Activated B cell treated with CpG ODN at 0.5 μM for 24 hours (primary cell): ENCODE results near the gene IL1R2. TPM values are rescaled to one million over a fixed set of nuclear protein-coding genes. Genes with fewer than 3 reads are reported as not detected.

ENCODE experiments used
- ATAC-seq: fragments of 200-7000 bp; cut with Tn5 transposase; one replicate; pipeline ENCODE4 v1.10.0; 2021; ENCODE audit warnings: low read depth, mild to moderate bottlenecking, moderate library complexity
- CTCF ChIA-PET: fragments of 350-600 bp; sonication (Branson Sonifier 250); formaldehyde crosslinking; loops from one replicate; lab custom pipeline; 2021; ENCODE audit warnings: antibody characterized with exemption; lab: Charles Lee
- POLR2A ChIA-PET: fragments of 350-600 bp; sonication (Branson Sonifier 250); formaldehyde crosslinking; loops from one replicate; lab custom pipeline; 2021; ENCODE audit warnings: antibody characterized with exemption; lab: Charles Lee
- DNase-seq: peaks from one replicate; pipeline ENCODE4 v3.0.0; 2022
- H3K27ac Mint-ChIP-seq: one replicate; pipeline ENCODE4 v1.8.0; 2020; ENCODE audit warnings: mixed read lengths
- H3K27me3 Mint-ChIP-seq: one replicate; pipeline ENCODE4 v1.8.0; 2021; ENCODE audit warnings: mixed read lengths
- H3K36me3 Mint-ChIP-seq: one replicate; pipeline ENCODE4 v1.8.0; 2021; ENCODE audit warnings: low read depth, mixed read lengths
- H3K4me1 Mint-ChIP-seq: one replicate; pipeline ENCODE4 v1.8.0; 2021; ENCODE audit warnings: mixed read lengths
- H3K4me3 Mint-ChIP-seq: one replicate; pipeline ENCODE4 v1.8.0; 2020; ENCODE audit warnings: mild to moderate bottlenecking, mixed read lengths
- H3K9me3 Mint-ChIP-seq: one replicate; pipeline ENCODE4 v1.8.0; 2020; ENCODE audit warnings: mixed read lengths
- CTCF ChIP-seq: fragments of 200-600 bp; IDR thresholded peaks from one replicate; pipeline ENCODE4 v1.8.0; 2022; ENCODE audit warnings: antibody characterized with exemption, mild to moderate bottlenecking
- intact Hi-C: fragments of 100-400 bp; cut with micrococcal nuclease; formaldehyde crosslinking; loops from one replicate; pipeline ENCODE4 v1.15.1; 2024
- total RNA-seq: library from RNA; stranded (reverse); gene quantifications from 2 replicates; pipeline ENCODE4 v1.2.3, GENCODE V29; 2022

Gene IL1R2
- total RNA-seq, 1 donor from 2014 or later = not detected

DNA sequence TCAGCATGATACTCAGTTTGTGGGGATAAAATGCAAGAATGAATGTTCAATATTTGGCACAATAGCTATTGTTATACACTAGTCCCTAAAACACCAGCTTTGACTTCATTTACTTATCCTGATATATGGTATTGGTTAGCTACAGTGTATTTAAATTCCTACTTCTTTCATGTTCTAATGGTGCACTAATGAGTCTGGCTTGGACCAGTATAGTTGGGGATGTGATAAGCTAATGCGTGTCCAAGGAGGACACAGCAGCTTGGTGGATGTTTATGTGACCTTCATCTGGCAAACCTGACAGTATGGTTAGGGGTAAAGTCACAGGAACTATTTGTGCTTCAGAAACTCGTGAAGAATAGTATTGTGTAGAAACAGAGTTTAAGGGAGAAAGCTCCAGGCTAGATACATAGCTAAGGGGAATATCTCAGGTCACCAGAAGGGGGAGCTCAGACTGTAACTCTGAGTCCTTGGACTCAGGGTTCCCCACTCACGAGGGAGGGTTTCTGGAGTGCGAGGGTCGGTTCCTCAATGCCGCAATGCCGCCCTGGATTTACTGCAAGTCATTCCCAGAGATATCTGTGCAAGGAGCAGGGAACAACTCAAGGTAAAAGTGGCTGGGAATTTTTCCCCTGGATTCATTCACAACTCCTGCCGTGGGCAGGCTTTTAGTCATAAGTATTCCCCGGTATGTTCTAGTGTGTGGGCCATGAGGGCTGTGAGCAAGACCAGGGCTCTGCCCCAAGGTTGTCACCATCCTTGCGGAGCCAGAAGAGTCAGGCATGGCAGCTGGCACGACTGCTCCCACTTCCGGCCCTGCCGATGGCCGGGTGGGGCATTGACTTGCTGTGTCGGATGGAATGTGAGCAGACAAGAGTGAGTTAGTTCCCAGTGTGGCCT is 14.5 kb downstream of the IL1R2 start:
- Mint-ChIP-seq H3K36me3 (no peaks in the 10 kb centered on the region), H3K4me1 (peaks cover 7% of the 10 kb centered on the region), H3K27ac (no peak overlapping the region), H3K9me3 (no peaks in the 10 kb centered on the region), H3K4me3 (no peak overlapping the region), H3K27me3 (peaks cover 3% of the 10 kb centered on the region)
- intact Hi-C loops = no loop called here
- TF ChIP-seq CTCF = no peak
- ChIA-PET POLR2A (no interaction called here), CTCF (interaction anchor here (0.7 to 3.2 kb wide), 12 partner anchors 9 to 664 kb away, joined by 3 to 35 read pairs (median 3); no protein-coding TSS in a partner anchor)
- DNase-seq = no peak
- no peak for ATAC-seq

DNA sequence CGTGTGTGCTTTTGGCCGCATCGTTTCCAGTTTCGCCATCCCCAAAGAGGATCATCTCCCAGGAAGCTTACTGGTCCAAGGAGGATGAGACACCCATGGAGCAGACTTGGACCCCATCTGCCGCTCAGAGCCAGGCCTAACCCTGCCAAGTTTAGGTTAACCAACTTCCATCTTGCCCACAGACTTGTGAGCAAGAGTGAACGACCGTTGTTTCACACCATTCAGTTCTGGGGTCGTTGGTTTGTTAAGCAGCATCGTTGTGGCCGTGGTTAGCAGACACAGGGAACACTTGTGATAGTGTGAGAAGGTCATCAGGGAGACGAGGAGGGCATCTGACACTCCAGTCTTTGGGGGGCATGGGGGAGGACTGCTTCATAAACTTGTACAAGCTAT is 15.1 kb downstream of the IL1R2 start:
- peaks cover 3% of the 10 kb centered on the region for H3K27me3 Mint-ChIP-seq
- POLR2A ChIA-PET = no interaction called here
- ATAC-seq = no peak

GRCh38 chr2:102008490-102008889 is 16.7 kb downstream of the IL1R2 start:
- intact Hi-C loops = no loop called here

More for the DNA sequence above, 15.1 kb downstream of the IL1R2 start:
- Mint-ChIP-seq H3K4me3 (no peak overlapping the region), H3K4me1 (peaks cover 7% of the 10 kb centered on the region), H3K36me3 (no peaks in the 10 kb centered on the region), H3K9me3 (no peaks in the 10 kb centered on the region), H3K27ac (no peak overlapping the region)
- DNase-seq = no peak
- intact Hi-C loops = no loop called here
- no peak for TF ChIP-seq CTCF
- CTCF ChIA-PET = interaction anchor here (1.3 to 3.2 kb wide), 2 partner anchors 233 to 436 kb away, joined by 3 to 35 read pairs; no protein-coding TSS in a partner anchor

GRCh38 chr2:102009557-102009956 is 17.8 kb downstream of the IL1R2 start:
- H3K9me3 Mint-ChIP-seq = peaks cover 3% of the 10 kb centered on the region
- H3K36me3 Mint-ChIP-seq = no peaks in the 10 kb centered on the region
- H3K4me3 Mint-ChIP-seq = no peak overlapping the region
- peaks cover 3% of the 10 kb centered on the region for H3K27me3 Mint-ChIP-seq
- CTCF ChIA-PET = interaction anchor here (3.1 kb wide), 1 partner anchor 231 kb away, joined by 10 read pairs; no protein-coding TSS in a partner anchor
- POLR2A ChIA-PET = no interaction called here
- DNase-seq (no peak), ATAC-seq (no peak)
- H3K27ac Mint-ChIP-seq = no peak overlapping the region
- TF ChIP-seq CTCF = no peak
- peaks cover 7% of the 10 kb centered on the region for H3K4me1 Mint-ChIP-seq
- intact Hi-C loops = no loop called here

More at GRCh38 chr2:102008490-102008889, 16.7 kb downstream of the IL1R2 start:
- Mint-ChIP-seq H3K9me3 (peaks cover under 1% of the 10 kb centered on the region), H3K4me3 (no peak overlapping the region), H3K27me3 (peaks cover 3% of the 10 kb centered on the region), H3K4me1 (peaks cover 7% of the 10 kb centered on the region), H3K36me3 (no peaks in the 10 kb centered on the region), H3K27ac (no peak overlapping the region)
- CTCF ChIA-PET = no interaction called here
- ATAC-seq (no peak), DNase-seq (no peak)
- POLR2A ChIA-PET = no interaction called here
- no peak for TF ChIP-seq CTCF

GRCh38 chr2:102010902-102011301 is 19.1 kb downstream of the IL1R2 start:
- H3K27ac Mint-ChIP-seq = no peak overlapping the region
- ChIA-PET CTCF (interaction anchor here (3.1 kb wide), 1 partner anchor 230 kb away, joined by 10 read pairs; no protein-coding TSS in a partner anchor), POLR2A (no interaction called here)
- DNase-seq = no peak
- peaks cover 3% of the 10 kb centered on the region for H3K27me3 Mint-ChIP-seq
- no peak for TF ChIP-seq CTCF
- H3K4me1 Mint-ChIP-seq = peaks cover 7% of the 10 kb centered on the region
- no peak for ATAC-seq
- H3K4me3 Mint-ChIP-seq = no peak overlapping the region
- H3K36me3 Mint-ChIP-seq = no peaks in the 10 kb centered on the region
- H3K9me3 Mint-ChIP-seq = peaks cover 3% of the 10 kb centered on the region
- intact Hi-C loops = no loop called here
